HCT116 (cell line): ENCODE measurements around the gene RCOR2.

Source experiments
- CTCF ChIP-seq, 3 experiments: fragments of 200-600 bp in 1 of 3; sonication (generic) in 1 of 3; IDR thresholded peaks in 2 of 3; conservative IDR thresholded peaks in 1 of 3; 2 replicates each; pipeline ENCODE4 v1.5.1; 2012 to 2017; ENCODE audit warnings: low read depth in 2 of 3, low read length in 2 of 3, antibody characterized with exemption in 1 of 3, borderline replicate concordance in 1 of 3, control low read depth in 1 of 3, mild to moderate bottlenecking in 1 of 3, mixed read lengths in 1 of 3, mixed run types in 1 of 3, moderate library complexity in 1 of 3; ENCODE audit not compliant: insufficient read depth in 1 of 3
- ELF1 ChIP-seq: IDR thresholded peaks from 2 replicates; pipeline ENCODE4 v1.6.1; 2012; ENCODE audit warnings: low read depth, borderline replicate concordance
- EZH2 ChIP-seq: fragments of 200-600 bp; sonication (generic); IDR thresholded peaks from 2 replicates; pipeline ENCODE4 v1.6.1; 2017; ENCODE audit warnings: antibody characterized with exemption, mixed run types
- JUND ChIP-seq: IDR thresholded peaks from 2 replicates; pipeline ENCODE4 v1.6.1; 2012
- MAX ChIP-seq: IDR thresholded peaks from 2 replicates; pipeline ENCODE4 v1.6.1; 2012
- POLR2A ChIP-seq: IDR thresholded peaks from 2 replicates; pipeline ENCODE4 v1.7.0; 2011; ENCODE audit warnings: borderline replicate concordance; ENCODE audit not compliant: insufficient read depth, insufficient read length; ENCODE audit errors: extremely low read depth
- POLR2AphosphoS5 ChIP-seq: IDR thresholded peaks from 2 replicates; pipeline ENCODE4 v1.6.1; 2011; ENCODE audit warnings: mild to moderate bottlenecking, low read depth, low read length, moderate library complexity
- RAD21 ChIP-seq: IDR thresholded peaks from 2 replicates; pipeline ENCODE4 v1.6.1; 2012; ENCODE audit warnings: low read depth, mild to moderate bottlenecking
- REST ChIP-seq: IDR thresholded peaks from 2 replicates; pipeline ENCODE4 v1.6.1; 2012; ENCODE audit warnings: low read depth
- SIN3A ChIP-seq: IDR thresholded peaks from 2 replicates; pipeline ENCODE4 v1.6.1; 2012; ENCODE audit warnings: low read depth
- SRF ChIP-seq: IDR thresholded peaks from 2 replicates; pipeline ENCODE4 v1.6.1; 2012; ENCODE audit warnings: low read depth
- TCF7L2 ChIP-seq: IDR thresholded peaks from 2 replicates; pipeline ENCODE4 v1.7.0; 2011; ENCODE audit warnings: borderline replicate concordance, inconsistent platforms; ENCODE audit not compliant: insufficient read depth, insufficient read length; ENCODE audit errors: extremely low read depth
- YY1 ChIP-seq: IDR thresholded peaks from 2 replicates; pipeline ENCODE4 v1.6.1; 2011; ENCODE audit warnings: low read length, low read depth, moderate library complexity, mild to moderate bottlenecking; ENCODE audit not compliant: insufficient replicate concordance; ENCODE audit errors: extremely low read depth

GRCh38 chr11:63916837-63917691 is at the start of gene RCOR2:
- peak; percentile 17 for TF ChIP-seq YY1
- TF ChIP-seq CTCF (IDR thresholded peaks at IDR 0.05 in 2 of 3, conservative IDR thresholded peaks at IDR 0.05 in 1 of 3; ENCODE audit: borderline replicate concordance in 1 of 3, insufficient read depth in 1 of 3, low read depth in 2 of 3, low read length in 2 of 3), result no peak
- no peak for TF ChIP-seq ELF1
- no peak for TF ChIP-seq POLR2A
- no peak for TF ChIP-seq MAX
- no peak for TF ChIP-seq REST
- TF ChIP-seq EZH2, result no peak
- no peak for TF ChIP-seq RAD21
- peak; percentile 88 for TF ChIP-seq POLR2AphosphoS5
- no peak for TF ChIP-seq SIN3A
- no peak for TF ChIP-seq SRF
- no peak for TF ChIP-seq JUND
- no peak for TF ChIP-seq TCF7L2
